ENCODE results near the gene RAB9B. TPM values are rescaled to one million over a fixed set of nuclear protein-coding genes. Genes with fewer than 3 reads are reported as not detected.

The RAB9B gene
- polyA plus RNA-seq, 3 donors: 0.01 to 0.08 TPM; not detected in 1

DNA sequence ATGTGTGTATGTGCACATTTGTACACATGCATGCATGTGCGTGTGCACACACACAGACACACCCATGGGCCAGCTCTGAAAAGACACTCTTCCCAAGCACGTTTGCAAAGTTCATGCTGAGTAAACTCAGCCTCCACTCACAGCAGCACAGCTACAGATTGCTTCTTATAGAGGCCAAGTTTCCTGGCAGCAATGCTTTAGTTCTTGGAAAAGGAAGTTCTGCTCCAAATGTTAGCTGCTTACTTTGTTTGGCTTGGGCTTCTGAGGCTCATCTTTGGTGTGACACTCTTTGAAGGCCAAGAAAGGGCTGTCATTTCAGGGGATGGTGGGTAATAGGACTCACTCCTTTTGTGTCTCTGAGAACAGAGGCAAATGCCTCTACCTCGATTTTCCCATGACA is 48.9 kb downstream of the RAB9B start:
- no peak for DNase-seq
- H3K4me2 ChIP-seq (replicated peaks; ENCODE audit: extremely low read depth, low read length, poor library complexity, severe bottlenecking): no peak overlapping the region
- H3K27me3 ChIP-seq (ENCODE audit: control insufficient read depth in 2 of 2, insufficient read depth in 2 of 2, low read length in 2 of 2): no peaks in the 10 kb centered on the region
- WGBS (ENCODE audit: insufficient coverage): no CpG with 5 or more reads among the region's 3 CpGs
- no peaks in the 10 kb centered on the region for H3K9me3 ChIP-seq (replicated peaks in 1 of 2; ENCODE audit: control insufficient read depth in 1 of 2, insufficient read depth in 1 of 2, low read length in 2 of 2)
- no peak overlapping the region for H3K27ac Mint-ChIP-seq
- H3K9me3 Mint-ChIP-seq: no peaks in the 10 kb centered on the region
- no peaks in the 10 kb centered on the region for H3K4me1 Mint-ChIP-seq
- H3K79me2 ChIP-seq (ENCODE audit: insufficient read depth, low read length): no peaks in the 10 kb centered on the region
- no peaks in the 10 kb centered on the region for H3K36me3 Mint-ChIP-seq
- no peaks in the 10 kb centered on the region for H4K20me1 ChIP-seq (ENCODE audit: insufficient read depth, low read length)
- intact Hi-C loops (cut with micrococcal nuclease): no loop called here
- no peak overlapping the region for H3K27ac ChIP-seq (ENCODE audit: low read depth in 1 of 2, low read length in 2 of 2)
- no peaks in the 10 kb centered on the region for H3K4me1 ChIP-seq (ENCODE audit: control insufficient read depth in 1 of 2, insufficient read depth in 2 of 2, low read length in 2 of 2)
- H3K27me3 Mint-ChIP-seq (ENCODE audit: low read depth in 3 of 3): peaks cover 0 to 3% (median 0%) of the 10 kb centered on the region in 3 donors
- H2AFZ ChIP-seq (ENCODE audit: insufficient read depth, low read depth, low read length, poor library complexity, severe bottlenecking): no peak overlapping the region
- no peak overlapping the region for H3K9ac ChIP-seq (ENCODE audit: insufficient read depth, low read length, poor library complexity, severe bottlenecking)
- no peaks in the 10 kb centered on the region for H3K36me3 ChIP-seq (replicated peaks in 1 of 2; ENCODE audit: control insufficient read depth in 1 of 2, insufficient read depth in 2 of 2, low read length in 2 of 2)
- H3K4me3 Mint-ChIP-seq: no peak overlapping the region
- no peak overlapping the region for H3K4me3 ChIP-seq (replicated peaks in 1 of 3; ENCODE audit: low read depth in 2 of 3, low read length in 3 of 3)
- TF ChIP-seq, protein P1, sequence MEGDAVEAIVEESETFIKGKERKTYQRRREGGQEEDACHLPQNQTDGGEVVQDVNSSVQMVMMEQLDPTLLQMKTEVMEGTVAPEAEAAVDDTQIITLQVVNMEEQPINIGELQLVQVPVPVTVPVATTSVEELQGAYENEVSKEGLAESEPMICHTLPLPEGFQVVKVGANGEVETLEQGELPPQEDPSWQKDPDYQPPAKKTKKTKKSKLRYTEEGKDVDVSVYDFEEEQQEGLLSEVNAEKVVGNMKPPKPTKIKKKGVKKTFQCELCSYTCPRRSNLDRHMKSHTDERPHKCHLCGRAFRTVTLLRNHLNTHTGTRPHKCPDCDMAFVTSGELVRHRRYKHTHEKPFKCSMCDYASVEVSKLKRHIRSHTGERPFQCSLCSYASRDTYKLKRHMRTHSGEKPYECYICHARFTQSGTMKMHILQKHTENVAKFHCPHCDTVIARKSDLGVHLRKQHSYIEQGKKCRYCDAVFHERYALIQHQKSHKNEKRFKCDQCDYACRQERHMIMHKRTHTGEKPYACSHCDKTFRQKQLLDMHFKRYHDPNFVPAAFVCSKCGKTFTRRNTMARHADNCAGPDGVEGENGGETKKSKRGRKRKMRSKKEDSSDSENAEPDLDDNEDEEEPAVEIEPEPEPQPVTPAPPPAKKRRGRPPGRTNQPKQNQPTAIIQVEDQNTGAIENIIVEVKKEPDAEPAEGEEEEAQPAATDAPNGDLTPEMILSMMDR (IDR thresholded peaks at IDR 0.05): no peak

DNA sequence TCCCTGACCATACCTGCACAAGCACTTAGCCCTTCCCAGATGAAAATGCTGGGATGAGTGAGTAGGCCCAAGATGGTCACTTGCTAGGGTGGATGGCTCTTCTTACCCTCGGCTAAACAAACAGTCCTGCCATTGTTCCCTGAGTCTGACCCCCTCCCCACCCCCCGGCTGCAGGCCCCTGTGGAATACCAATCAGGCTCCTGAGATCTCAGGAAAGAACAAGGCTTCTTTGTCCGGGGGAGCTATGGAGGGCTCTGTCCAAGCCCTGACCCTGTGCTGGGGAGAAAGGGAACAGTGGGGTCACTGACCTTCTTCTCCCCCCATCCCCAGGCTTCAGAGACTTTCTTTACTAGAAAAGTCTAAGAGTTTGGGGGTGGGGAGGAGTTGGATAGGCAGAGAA is 49.4 kb downstream of the RAB9B start:
- Histone ChIP-seq H3K4me1 (ENCODE audit: control insufficient read depth in 1 of 2, insufficient read depth in 2 of 2, low read length in 2 of 2) (no peaks in the 10 kb centered on the region), H3K27me3 (ENCODE audit: control insufficient read depth in 2 of 2, insufficient read depth in 2 of 2, low read length in 2 of 2) (no peaks in the 10 kb centered on the region), H3K9me3 (replicated peaks in 1 of 2; ENCODE audit: control insufficient read depth in 1 of 2, insufficient read depth in 1 of 2, low read length in 2 of 2) (no peaks in the 10 kb centered on the region), H3K4me3 (replicated peaks in 1 of 3; ENCODE audit: low read depth in 2 of 3, low read length in 3 of 3) (no peak overlapping the region), H3K9ac (ENCODE audit: insufficient read depth, low read length, poor library complexity, severe bottlenecking) (no peak overlapping the region), H3K36me3 (replicated peaks in 1 of 2; ENCODE audit: control insufficient read depth in 1 of 2, insufficient read depth in 2 of 2, low read length in 2 of 2) (no peaks in the 10 kb centered on the region), H3K27ac (ENCODE audit: low read depth in 1 of 2, low read length in 2 of 2) (no peak overlapping the region), H3K79me2 (ENCODE audit: insufficient read depth, low read length) (no peaks in the 10 kb centered on the region), H3K4me2 (replicated peaks; ENCODE audit: extremely low read depth, low read length, poor library complexity, severe bottlenecking) (no peak overlapping the region), H2AFZ (ENCODE audit: insufficient read depth, low read depth, low read length, poor library complexity, severe bottlenecking) (no peak overlapping the region), H4K20me1 (ENCODE audit: insufficient read depth, low read length) (no peaks in the 10 kb centered on the region)
- Mint-ChIP-seq H3K27me3 (ENCODE audit: low read depth in 3 of 3) (peaks cover 0 to 3% (median 0%) of the 10 kb centered on the region in 3 donors), H3K36me3 (no peaks in the 10 kb centered on the region), H3K4me3 (no peak overlapping the region), H3K4me1 (no peaks in the 10 kb centered on the region), H3K9me3 (no peaks in the 10 kb centered on the region), H3K27ac (no peak overlapping the region)
- no CpG with 5 or more reads among the region's 3 CpGs for WGBS (ENCODE audit: insufficient coverage)
- DNase-seq: no peak
- TF ChIP-seq, protein P1 (IDR thresholded peaks at IDR 0.05): no peak
- intact Hi-C loops (cut with micrococcal nuclease): no loop called here

Data from CD14-positive monocyte (primary cell).